ENCODE measurements around the gene PI16.
"Not testable (repeated sequence)": the region's sequence is repeated elsewhere in the genome, so short reads cannot be mapped to it uniquely, and the experiment has no call there.

PI16 gene

GRCh38 chr6:36985808-36986703 lies 31.5 kb downstream of the PI16 start, which contains the start of gene MTCH1:
TSS of gene MTCH1 (minus strand) at chr6:36986196. CDS start at chr6:36986173, 23 bp downstream.
- DNase-seq (ENCODE audit: low read depth), result peak; percentile 79
- peak within 1 kb of the TSS; percentile 99 for H3K4me3 ChIP-seq (ENCODE audit: low read depth, low read length)
- TF ChIP-seq CTCF (IDR thresholded peaks at IDR 0.05; ENCODE audit: control insufficient read depth, extremely low read depth, insufficient read depth), result no peak

GRCh38 chr6:36986704-36987047 lies 32.1 kb downstream of the PI16 start:
- no peak for TF ChIP-seq CTCF (IDR thresholded peaks at IDR 0.05; ENCODE audit: control insufficient read depth, extremely low read depth, insufficient read depth)
- no peak for DNase-seq (ENCODE audit: low read depth)
- H3K4me3 ChIP-seq (ENCODE audit: low read depth, low read length), result peak overlapping the region; percentile 99

GRCh38 chr6:36989264-36989663 lies 34.7 kb downstream of the PI16 start:
- no peak overlapping the region for H3K4me3 ChIP-seq (ENCODE audit: low read depth, low read length)
- no peak for TF ChIP-seq CTCF (IDR thresholded peaks at IDR 0.05; ENCODE audit: control insufficient read depth, extremely low read depth, insufficient read depth)
- no peak for DNase-seq (ENCODE audit: low read depth)

- H3K4me3 ChIP-seq (ENCODE audit: low read depth, low read length); DNase-seq (ENCODE audit: low read depth): not testable (repeated sequence)
These were observed 35.9 kb downstream of the PI16 start for GRCh38 chr6:36990401-36990800.

GRCh38 chr6:36997811-36998722 lies 43.5 kb downstream of the PI16 start:
- DNase-seq (ENCODE audit: low read depth), result no peak
- no peak for TF ChIP-seq CTCF (IDR thresholded peaks at IDR 0.05; ENCODE audit: control insufficient read depth, extremely low read depth, insufficient read depth)
- no peak overlapping the region for H3K4me3 ChIP-seq (ENCODE audit: low read depth, low read length)

GRCh38 chr6:36998723-36999038 lies 44.1 kb downstream of the PI16 start:
- no peak for TF ChIP-seq CTCF (IDR thresholded peaks at IDR 0.05; ENCODE audit: control insufficient read depth, extremely low read depth, insufficient read depth)
- no peak for DNase-seq (ENCODE audit: low read depth)

GRCh38 chr6:36999061-36999750 lies 44.7 kb downstream of the PI16 start:
- no peak for TF ChIP-seq CTCF (IDR thresholded peaks at IDR 0.05; ENCODE audit: control insufficient read depth, extremely low read depth, insufficient read depth)
- H3K4me3 ChIP-seq (ENCODE audit: low read depth, low read length), result no peak overlapping the region
- no peak for DNase-seq (ENCODE audit: low read depth)

More at GRCh38 chr6:36998723-36999038, 44.1 kb downstream of the PI16 start:
- H3K4me3 ChIP-seq (ENCODE audit: low read depth, low read length), result no peak overlapping the region

Measured in LNCaP clone FGC (cell line).